ENCODE measurements around the gene GTF2A1.
"Not testable (repeated sequence)": the region's sequence is repeated elsewhere in the genome, so short reads cannot be mapped to it uniquely, and the experiment has no call there.

The GTF2A1 gene

DNA sequence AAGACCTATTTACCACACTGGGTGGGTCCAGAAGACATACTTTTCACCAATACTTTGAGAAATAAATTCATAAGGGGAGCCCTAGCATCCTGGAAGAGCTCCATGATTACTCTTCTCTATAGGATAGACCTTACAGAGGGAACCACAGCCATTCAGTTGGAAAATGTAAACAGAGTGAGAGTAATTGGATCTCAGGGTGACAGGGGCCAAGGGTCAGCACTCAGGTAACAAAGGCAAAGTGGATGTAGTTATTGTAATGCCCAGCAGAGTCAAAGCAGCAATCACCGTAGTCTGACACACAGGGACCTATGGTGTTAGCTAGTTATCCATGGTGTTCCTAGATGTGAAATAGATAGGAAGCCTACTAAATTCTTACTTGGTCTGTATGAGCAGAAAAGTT, 10.8 kb upstream of the GTF2A1 start:
- DNase-seq (ENCODE audit: low spot score): no peak

DNA sequence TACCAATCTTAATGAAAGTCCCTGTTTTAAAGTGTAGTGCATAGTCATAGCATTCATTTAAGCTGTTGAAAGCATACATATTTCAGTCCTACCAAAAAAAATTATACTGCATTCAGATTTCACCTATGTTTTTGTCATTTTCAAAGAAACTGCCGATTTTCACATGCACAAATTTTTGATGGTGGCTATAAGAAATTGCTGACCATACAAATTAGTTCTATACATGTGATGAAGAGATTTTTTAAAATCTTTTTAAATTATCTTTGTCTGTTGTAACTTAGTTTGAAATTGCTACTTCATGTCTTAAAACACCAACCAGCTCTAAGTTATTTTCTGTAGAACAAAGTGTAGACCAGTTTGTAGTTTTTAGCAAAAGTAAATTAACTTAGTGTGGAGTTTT, 3.5 kb upstream of the GTF2A1 start:
- no peak for DNase-seq (ENCODE audit: low spot score)

DNA sequence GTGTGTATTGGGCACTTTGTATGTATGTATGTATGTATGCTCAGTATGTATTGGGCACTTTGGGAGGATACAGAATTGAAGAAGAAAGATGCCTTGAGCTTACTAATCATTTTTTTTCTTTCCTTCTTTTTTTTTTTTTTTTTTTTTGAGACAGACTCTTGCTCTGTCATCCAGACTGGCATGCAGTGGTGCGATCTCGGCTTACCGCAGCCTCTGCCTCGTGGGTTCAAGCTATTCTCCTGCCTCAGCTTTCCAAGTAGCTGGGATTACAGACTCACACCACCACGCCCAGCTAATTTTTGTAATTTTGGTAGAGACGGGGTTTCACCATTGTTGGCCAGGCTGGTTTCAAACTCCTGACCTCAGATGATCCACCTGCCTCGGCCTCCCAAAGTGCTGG, 3.0 kb upstream of the GTF2A1 start:
- DNase-seq (ENCODE audit: low spot score): not testable (repeated sequence)

DNA sequence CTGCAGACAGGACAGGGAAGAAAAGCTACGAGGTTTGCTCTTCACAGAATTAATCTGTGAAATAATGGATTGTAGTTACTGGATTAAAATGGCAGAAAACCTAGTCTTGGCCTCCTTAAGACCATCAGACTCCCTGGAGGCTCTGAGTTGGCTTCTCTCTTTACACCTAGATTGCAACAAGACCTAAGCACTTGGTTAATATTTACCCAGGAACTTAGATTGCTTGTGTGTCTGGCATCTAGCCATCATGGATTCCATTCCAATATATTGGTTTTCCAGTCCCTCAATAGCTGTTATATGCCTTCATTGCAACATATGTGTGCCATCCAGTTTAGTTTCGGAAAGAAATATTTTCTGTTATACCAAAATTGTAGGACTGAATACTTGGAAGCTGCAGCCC, 1.9 kb upstream of the GTF2A1 start:
- DNase-seq (ENCODE audit: low spot score): no peak

DNA sequence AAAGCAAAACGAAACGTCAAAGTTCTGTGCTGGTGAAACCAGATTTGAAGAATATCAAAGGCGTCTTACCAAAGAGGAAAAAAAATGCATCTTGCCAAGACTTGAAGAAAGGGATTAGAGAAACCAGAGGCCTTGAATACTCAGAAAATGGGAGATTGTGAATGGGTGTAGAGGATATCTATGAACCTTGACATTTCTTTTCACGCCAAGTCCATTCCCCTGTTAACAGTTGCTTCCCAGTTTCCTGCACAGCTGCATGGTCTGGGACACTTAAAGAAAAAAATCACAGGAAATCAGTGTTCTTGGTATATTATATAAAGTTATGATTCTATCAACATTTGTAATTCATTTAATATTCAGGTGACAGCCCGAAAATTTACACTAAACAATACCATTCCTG, 1.4 kb upstream of the GTF2A1 start:
- no peak for DNase-seq (ENCODE audit: low spot score)

GRCh38 chr14:81221579-81222102, 882 bp upstream of the GTF2A1 start:
- DNase-seq (ENCODE audit: low spot score): peak; percentile 22

- DNase-seq (ENCODE audit: low spot score): no peak
Measured at GRCh38 chr14:81220580-81220829, 254 bp downstream of the GTF2A1 start.

GRCh38 chr14:81219759-81220579, 790 bp downstream of the GTF2A1 start:
- DNase-seq (ENCODE audit: low spot score): no peak

- DNase-seq (ENCODE audit: low spot score): peak; percentile 94
Measured at GRCh38 chr14:81219210-81219758, 1.5 kb downstream of the GTF2A1 start.

DNA sequence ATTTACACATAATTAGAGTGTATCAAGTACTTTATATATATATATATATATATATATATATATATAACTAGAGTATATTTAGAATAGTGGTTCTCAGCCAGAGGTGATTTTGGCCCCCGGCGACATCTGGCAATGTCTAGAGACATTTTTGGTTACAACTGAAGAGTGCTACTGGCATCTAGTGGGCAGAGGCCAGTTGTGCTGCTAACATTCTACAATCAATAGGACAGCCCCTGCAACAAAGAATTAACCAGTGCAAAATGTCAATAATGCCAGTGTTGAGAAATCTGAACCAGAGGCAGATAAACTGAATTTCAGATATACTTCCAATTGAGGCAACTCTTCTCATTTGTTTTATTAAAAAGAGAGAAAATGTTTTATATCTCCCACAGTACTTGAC, 8.9 kb downstream of the GTF2A1 start:
- DNase-seq (ENCODE audit: low spot score): peak; percentile 40

DNA sequence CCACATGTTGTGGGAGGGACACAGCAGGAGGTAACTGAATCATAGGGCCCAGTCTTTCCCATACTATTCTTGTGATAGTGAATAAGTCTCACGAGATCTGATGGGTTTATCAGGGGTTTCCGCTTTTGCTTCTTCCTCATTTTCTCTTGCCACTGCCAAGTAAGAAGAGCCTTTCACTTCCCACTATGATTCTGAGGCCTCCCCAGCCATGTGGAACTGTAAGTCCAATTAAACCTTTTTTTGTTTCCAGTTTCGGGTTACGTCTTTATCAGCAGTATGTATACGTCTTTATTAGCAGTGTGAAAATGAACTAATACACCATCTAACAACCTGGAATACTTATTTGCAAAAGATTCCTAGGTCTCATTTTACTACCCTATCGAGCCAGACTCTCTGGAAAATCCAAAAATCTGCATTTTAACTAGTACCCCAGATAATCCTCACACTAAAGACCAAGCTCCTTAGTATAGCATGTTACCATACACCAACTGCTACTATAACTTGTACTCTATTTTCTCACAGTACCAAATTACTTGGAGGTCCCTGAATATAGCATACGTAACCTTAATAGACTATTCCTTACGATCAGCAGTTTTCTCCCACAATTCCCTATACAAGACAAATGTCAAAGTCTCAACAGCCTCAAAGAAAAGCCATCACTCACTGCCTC, 11.5 kb downstream of the GTF2A1 start:
- DNase-seq (ENCODE audit: low spot score): no peak

- no peak for DNase-seq (ENCODE audit: low spot score)
Measured at GRCh38 chr14:81208489-81208888, 12.3 kb downstream of the GTF2A1 start.

GRCh38 chr14:81206115-81206514, 14.6 kb downstream of the GTF2A1 start:
- DNase-seq (ENCODE audit: low spot score): no peak

- DNase-seq (ENCODE audit: low spot score): no peak
Measured at GRCh38 chr14:81205639-81206038, 15.1 kb downstream of the GTF2A1 start.

- no peak for DNase-seq (ENCODE audit: low spot score)
Measured at GRCh38 chr14:81200054-81200453, 20.7 kb downstream of the GTF2A1 start.

- no peak for DNase-seq (ENCODE audit: low spot score)
Measured at GRCh38 chr14:81199084-81199483, 21.7 kb downstream of the GTF2A1 start.

DNA sequence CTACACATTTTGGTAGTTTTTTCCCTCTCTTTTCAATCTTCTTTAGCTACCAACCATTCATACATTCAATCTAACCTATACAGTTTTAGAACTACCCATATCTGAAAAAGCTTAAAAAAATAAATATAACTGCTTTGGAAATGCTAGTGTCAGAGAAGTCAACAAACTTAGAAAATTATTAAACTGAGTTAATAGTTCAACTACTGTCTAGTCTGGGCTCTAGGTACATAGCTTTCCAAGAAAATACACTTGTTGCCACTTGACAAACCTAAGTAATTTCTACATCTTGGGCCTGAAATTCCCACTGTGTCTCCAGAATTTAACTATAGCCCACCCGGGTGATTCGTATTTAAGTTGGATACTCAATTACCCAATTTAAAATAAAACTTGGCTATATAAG, 22.1 kb downstream of the GTF2A1 start:
- no peak for DNase-seq (ENCODE audit: low spot score)

GRCh38 chr14:81193924-81194633, 26.7 kb downstream of the GTF2A1 start:
- no peak for DNase-seq (ENCODE audit: low spot score)

- DNase-seq (ENCODE audit: low spot score): no peak
Measured at GRCh38 chr14:81192594-81192993, 28.2 kb downstream of the GTF2A1 start.

DNA sequence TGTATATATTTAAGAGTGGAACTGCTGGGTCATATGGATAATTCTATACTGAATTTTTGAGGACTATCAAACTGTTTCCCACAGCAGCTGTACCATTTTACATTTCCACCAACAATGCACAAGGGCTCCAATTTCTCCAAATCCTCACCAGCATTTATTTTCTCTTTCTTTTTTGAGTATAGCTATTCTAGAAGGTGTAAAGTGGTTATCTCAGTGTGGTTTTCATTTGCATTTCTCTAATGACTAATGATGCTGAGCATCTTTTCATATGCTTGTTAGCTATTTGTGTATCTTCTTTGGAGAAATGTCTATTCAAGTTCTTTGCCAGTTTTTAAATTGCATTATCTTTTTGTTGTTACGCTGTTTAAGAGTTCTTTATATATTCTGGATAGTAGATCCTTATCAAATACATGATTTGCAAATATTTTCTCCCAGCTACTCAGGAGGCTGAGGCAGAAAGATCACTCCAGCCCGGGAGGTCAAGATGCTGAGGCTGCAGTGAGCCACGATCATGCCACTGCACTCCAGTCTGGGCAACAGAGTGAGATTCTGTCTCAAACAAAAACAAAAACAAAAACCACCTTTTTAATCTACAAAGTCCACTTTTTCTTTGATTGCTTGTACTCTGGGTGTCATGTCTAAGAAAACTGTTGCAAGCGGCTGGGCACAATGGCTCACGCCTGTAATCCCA, 32.8 kb downstream of the GTF2A1 start:
- DNase-seq (ENCODE audit: low spot score): no peak

GRCh38 chr14:81179631-81180030, 41.1 kb downstream of the GTF2A1 start:
- no peak for DNase-seq (ENCODE audit: low spot score)

- no peak for DNase-seq (ENCODE audit: low spot score)
Measured at GRCh38 chr14:81178063-81178462, 42.7 kb downstream of the GTF2A1 start.
